ENCODE data around the gene MORN4.

- TF ChIP-seq CTCF (IDR thresholded peaks at IDR 0.05) (no peak), POLR2A (IDR thresholded peaks at IDR 0.05) (no peak)
Observed at GRCh38 chr10:97651773-97652172, 18.5 kb upstream of the MORN4 start.

Data from heart left ventricle (tissue), 13 donors.